ENCODE results near the gene LGALS3BP. TPM values are rescaled to one million over a fixed set of nuclear protein-coding genes. Genes with fewer than 3 reads are reported as not detected.

Gene LGALS3BP
- total and polyA plus RNA-seq, 2 donors (not counting 1 experiment from before 2014, with no cell fraction given), result 1.8 to 7.5 TPM

DNA sequence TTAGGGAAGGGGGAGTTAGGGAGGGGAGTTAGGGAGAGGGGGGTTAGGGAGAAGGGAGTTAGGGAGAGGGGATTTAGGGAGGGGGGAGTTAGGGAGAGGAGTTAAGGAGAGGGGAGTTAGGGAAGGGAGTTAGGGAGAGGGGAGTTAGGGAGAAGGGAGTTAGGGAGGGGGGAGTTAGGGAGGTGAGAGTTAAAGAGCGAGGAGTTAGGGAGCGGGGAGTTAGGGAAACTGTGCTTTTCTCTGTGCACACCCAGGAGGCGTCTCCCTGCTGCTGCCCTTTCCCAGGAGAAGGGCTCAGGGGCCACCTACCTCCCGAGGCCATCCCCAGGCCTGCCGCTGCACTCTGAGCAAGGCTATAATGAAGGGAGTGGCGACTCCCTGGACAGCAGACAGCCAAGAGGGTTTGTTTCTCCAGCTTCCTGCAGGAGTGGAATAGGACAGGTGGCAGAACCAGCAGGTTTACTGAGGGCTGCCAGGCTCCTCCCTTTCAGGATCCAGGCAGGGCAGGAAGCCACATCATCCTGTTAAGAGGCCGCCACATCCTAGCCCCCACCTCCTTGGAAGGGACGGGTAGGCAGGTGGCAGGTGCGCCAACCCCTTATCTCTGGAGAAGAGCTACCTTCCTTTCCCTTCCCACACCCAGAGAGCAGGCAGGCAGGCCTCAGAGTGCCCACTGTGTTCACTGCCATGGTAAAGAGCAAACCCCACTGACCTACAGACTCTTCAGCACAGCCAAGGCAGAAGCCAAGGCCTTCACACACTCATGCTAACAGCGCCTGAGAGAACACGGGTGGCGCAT, 25.5 kb upstream of the LGALS3BP start:
- ATAC-seq (ENCODE audit: low read depth) (no peak), DNase-seq (no peak)
- no peak overlapping the region for H3K4me3 ChIP-seq (ENCODE audit: control extremely low read depth in 1 of 5, extremely low read depth in 1 of 5, insufficient read depth in 1 of 5, low read depth in 2 of 5, low read length in 4 of 5)
- Mint-ChIP-seq H3K9me3 (ENCODE audit: insufficient read depth) (no peaks in the 10 kb centered on the region), H3K4me1 (peaks cover 47% of the 10 kb centered on the region), H3K27ac (no peak overlapping the region), H3K27me3 (no peaks in the 10 kb centered on the region), H3K4me3 (no peak overlapping the region)
- H3K27ac ChIP-seq (ENCODE audit: low read length in 2 of 2), result no peak overlapping the region
- 71% methylated on average over 12 of the region's 12 CpGs for WGBS (ENCODE audit: insufficient coverage)
- CTCF ChIA-PET, result no interaction called here
- H3K9me3 ChIP-seq (ENCODE audit: control extremely low read depth in 1 of 3, control insufficient read depth in 2 of 3, insufficient read depth in 1 of 3, low read length in 2 of 3), result no peaks in the 10 kb centered on the region
- H3K79me2 ChIP-seq (ENCODE audit: control insufficient read depth, insufficient read depth, low read length), result peaks cover 94% of the 10 kb centered on the region
- peaks cover 24 to 36% of the 10 kb centered on the region in 2 donors for H3K4me1 ChIP-seq (ENCODE audit: control insufficient read depth in 2 of 2, insufficient read depth in 2 of 2, low read length in 2 of 2)
- no peak overlapping the region for H2AFZ ChIP-seq (ENCODE audit: insufficient read depth, low read depth, low read length, poor library complexity, severe bottlenecking)
- H3K27me3 ChIP-seq (replicated peaks in 1 of 4; ENCODE audit: control extremely low read depth in 1 of 4, control insufficient read depth in 3 of 4, insufficient read depth in 4 of 4, low read length in 3 of 4), result no peaks in the 10 kb centered on the region
- peaks cover 81% of the 10 kb centered on the region for H4K20me1 ChIP-seq (ENCODE audit: control insufficient read depth, insufficient read depth, low read length, poor library complexity, severe bottlenecking)
- POLR2A ChIA-PET, result no interaction called here
- H3K9ac ChIP-seq (ENCODE audit: low read length), result no peak overlapping the region
- H3K4me2 ChIP-seq (replicated peaks; ENCODE audit: low read depth, low read length, poor library complexity, severe bottlenecking), result no peak overlapping the region
- H3K36me3 ChIP-seq (replicated peaks in 1 of 2; ENCODE audit: control extremely low read depth in 1 of 2, control insufficient read depth in 1 of 2, extremely low read depth in 1 of 2, insufficient read depth in 2 of 2, low read length in 1 of 2), result peaks cover 0 to 34% of the 10 kb centered on the region in 2 experiments
- intact Hi-C loops (cut with micrococcal nuclease), result no loop called here
- TF ChIP-seq, protein P1, sequence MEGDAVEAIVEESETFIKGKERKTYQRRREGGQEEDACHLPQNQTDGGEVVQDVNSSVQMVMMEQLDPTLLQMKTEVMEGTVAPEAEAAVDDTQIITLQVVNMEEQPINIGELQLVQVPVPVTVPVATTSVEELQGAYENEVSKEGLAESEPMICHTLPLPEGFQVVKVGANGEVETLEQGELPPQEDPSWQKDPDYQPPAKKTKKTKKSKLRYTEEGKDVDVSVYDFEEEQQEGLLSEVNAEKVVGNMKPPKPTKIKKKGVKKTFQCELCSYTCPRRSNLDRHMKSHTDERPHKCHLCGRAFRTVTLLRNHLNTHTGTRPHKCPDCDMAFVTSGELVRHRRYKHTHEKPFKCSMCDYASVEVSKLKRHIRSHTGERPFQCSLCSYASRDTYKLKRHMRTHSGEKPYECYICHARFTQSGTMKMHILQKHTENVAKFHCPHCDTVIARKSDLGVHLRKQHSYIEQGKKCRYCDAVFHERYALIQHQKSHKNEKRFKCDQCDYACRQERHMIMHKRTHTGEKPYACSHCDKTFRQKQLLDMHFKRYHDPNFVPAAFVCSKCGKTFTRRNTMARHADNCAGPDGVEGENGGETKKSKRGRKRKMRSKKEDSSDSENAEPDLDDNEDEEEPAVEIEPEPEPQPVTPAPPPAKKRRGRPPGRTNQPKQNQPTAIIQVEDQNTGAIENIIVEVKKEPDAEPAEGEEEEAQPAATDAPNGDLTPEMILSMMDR (IDR thresholded peaks at IDR 0.05), result no peak
- no peak for TF ChIP-seq EZH2 (IDR thresholded peaks at IDR 0.05; ENCODE audit: borderline replicate concordance, insufficient read depth, low read depth, low read length, poor library complexity, severe bottlenecking)

DNA sequence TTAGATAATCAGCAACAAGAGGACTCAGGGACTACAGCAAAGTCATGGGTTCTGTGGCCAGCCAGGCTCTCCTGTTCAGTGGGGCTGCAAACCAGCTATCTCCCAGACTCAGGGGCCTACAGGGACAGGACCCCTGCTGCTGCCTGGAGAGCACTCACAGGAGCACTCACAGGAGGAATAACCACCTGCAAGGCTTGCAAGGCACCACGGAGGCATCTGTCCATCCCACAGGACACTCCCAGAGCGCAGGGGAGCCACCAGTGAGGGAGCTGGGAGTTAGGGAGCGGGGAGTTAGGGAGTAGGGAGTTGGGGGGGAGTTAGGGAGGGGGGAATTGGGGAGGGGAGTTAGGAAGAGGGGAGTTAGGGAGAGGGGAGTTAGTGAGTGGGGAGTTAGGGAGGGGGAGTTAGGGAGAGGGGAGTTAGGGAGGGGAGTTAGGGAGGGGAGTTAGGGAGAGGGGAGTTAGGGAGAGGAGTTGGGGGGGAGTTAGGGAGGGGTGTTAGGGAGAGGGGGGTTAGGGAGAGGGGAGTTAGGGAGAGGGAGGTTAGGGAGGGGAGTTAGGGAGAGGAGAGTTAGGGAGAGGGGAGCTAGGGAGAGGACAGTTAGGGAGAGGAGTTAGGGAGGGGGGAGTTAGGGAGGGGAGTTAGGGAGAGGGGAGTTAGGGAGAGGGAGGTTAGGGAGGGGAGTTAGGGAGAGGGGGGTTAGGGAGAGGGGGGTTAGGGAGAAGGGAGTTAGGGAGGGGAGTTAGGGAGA, 24.1 kb upstream of the LGALS3BP start:
- POLR2A ChIA-PET, result no interaction called here
- Histone ChIP-seq H3K79me2 (ENCODE audit: control insufficient read depth, insufficient read depth, low read length) (peaks cover 86% of the 10 kb centered on the region), H3K27me3 (replicated peaks in 1 of 4; ENCODE audit: control extremely low read depth in 1 of 4, control insufficient read depth in 3 of 4, insufficient read depth in 4 of 4, low read length in 3 of 4) (no peaks in the 10 kb centered on the region), H3K9me3 (ENCODE audit: control extremely low read depth in 1 of 3, control insufficient read depth in 2 of 3, insufficient read depth in 1 of 3, low read length in 2 of 3) (no peaks in the 10 kb centered on the region), H3K4me3 (ENCODE audit: control extremely low read depth in 1 of 5, extremely low read depth in 1 of 5, insufficient read depth in 1 of 5, low read depth in 2 of 5, low read length in 4 of 5) (no peak overlapping the region), H3K4me2 (replicated peaks; ENCODE audit: low read depth, low read length, poor library complexity, severe bottlenecking) (no peak overlapping the region), H3K4me1 (ENCODE audit: control insufficient read depth in 2 of 2, insufficient read depth in 2 of 2, low read length in 2 of 2) (peaks cover 18 to 27% of the 10 kb centered on the region in 2 donors), H3K9ac (ENCODE audit: low read length) (no peak overlapping the region), H2AFZ (ENCODE audit: insufficient read depth, low read depth, low read length, poor library complexity, severe bottlenecking) (no peak overlapping the region), H4K20me1 (ENCODE audit: control insufficient read depth, insufficient read depth, low read length, poor library complexity, severe bottlenecking) (peaks cover 94% of the 10 kb centered on the region), H3K36me3 (replicated peaks in 1 of 2; ENCODE audit: control extremely low read depth in 1 of 2, control insufficient read depth in 1 of 2, extremely low read depth in 1 of 2, insufficient read depth in 2 of 2, low read length in 1 of 2) (peaks cover 0 to 40% of the 10 kb centered on the region in 2 experiments), H3K27ac (ENCODE audit: low read length in 2 of 2) (no peak overlapping the region)
- TF ChIP-seq EZH2 (IDR thresholded peaks at IDR 0.05; ENCODE audit: borderline replicate concordance, insufficient read depth, low read depth, low read length, poor library complexity, severe bottlenecking), result no peak
- TF ChIP-seq, protein P1 (IDR thresholded peaks at IDR 0.05), result no peak
- ATAC-seq (ENCODE audit: low read depth), result no peak
- Mint-ChIP-seq H3K9me3 (ENCODE audit: insufficient read depth) (no peaks in the 10 kb centered on the region), H3K27me3 (no peaks in the 10 kb centered on the region), H3K4me1 (peaks cover 38% of the 10 kb centered on the region), H3K4me3 (no peak overlapping the region), H3K27ac (no peak overlapping the region)
- intact Hi-C loops (cut with micrococcal nuclease), result no loop called here
- no peak for DNase-seq
- CTCF ChIA-PET, result interaction anchor here (1.3 kb wide), 1 partner anchor 11 kb away, joined by 5 read pairs; no protein-coding TSS in a partner anchor
- WGBS (ENCODE audit: insufficient coverage), result 80% methylated on average over 1 of the region's 3 CpGs
